ENCODE measurements around the gene SPG7.

Gene SPG7

GRCh38 chr16:89544713-89545043 lies 36.5 kb downstream of the SPG7 start:
- no peak for TF ChIP-seq CTCF (conservative IDR thresholded peaks at IDR 0.05; ENCODE audit: control insufficient read depth, insufficient read depth, low read depth, low read length)
- DNase-seq (ENCODE audit: low read depth) = no peak
- no peak overlapping the region for H3K4me3 ChIP-seq (ENCODE audit: control insufficient read depth, low read depth, low read length)

GRCh38 chr16:89545044-89545830 lies 37.0 kb downstream of the SPG7 start:
- TF ChIP-seq CTCF (conservative IDR thresholded peaks at IDR 0.05; ENCODE audit: control insufficient read depth, insufficient read depth, low read depth, low read length) = no peak
- H3K4me3 ChIP-seq (ENCODE audit: control insufficient read depth, low read depth, low read length) = no peak overlapping the region
- no peak for DNase-seq (ENCODE audit: low read depth)

GRCh38 chr16:89545831-89546574 lies 37.8 kb downstream of the SPG7 start:
- H3K4me3 ChIP-seq (ENCODE audit: control insufficient read depth, low read depth, low read length) = no peak overlapping the region
- no peak for DNase-seq (ENCODE audit: low read depth)
- no peak for TF ChIP-seq CTCF (conservative IDR thresholded peaks at IDR 0.05; ENCODE audit: control insufficient read depth, insufficient read depth, low read depth, low read length)

GRCh38 chr16:89546781-89547180 lies 38.6 kb downstream of the SPG7 start:
- TF ChIP-seq CTCF (conservative IDR thresholded peaks at IDR 0.05; ENCODE audit: control insufficient read depth, insufficient read depth, low read depth, low read length) = no peak
- H3K4me3 ChIP-seq (ENCODE audit: control insufficient read depth, low read depth, low read length) = no peak overlapping the region
- DNase-seq (ENCODE audit: low read depth) = no peak

GRCh38 chr16:89547291-89547690 lies 39.1 kb downstream of the SPG7 start:
- no peak for TF ChIP-seq CTCF (conservative IDR thresholded peaks at IDR 0.05; ENCODE audit: control insufficient read depth, insufficient read depth, low read depth, low read length)
- no peak for DNase-seq (ENCODE audit: low read depth)
- no peak overlapping the region for H3K4me3 ChIP-seq (ENCODE audit: control insufficient read depth, low read depth, low read length)

- DNase-seq (ENCODE audit: low read depth) = no peak
- no peak overlapping the region for H3K4me3 ChIP-seq (ENCODE audit: control insufficient read depth, low read depth, low read length)
- no peak for TF ChIP-seq CTCF (conservative IDR thresholded peaks at IDR 0.05; ENCODE audit: control insufficient read depth, insufficient read depth, low read depth, low read length)
Observed at GRCh38 chr16:89547860-89548259, 39.7 kb downstream of the SPG7 start.
